SHP77 (cell line): ENCODE data around the gene CYYR1.

Experiments
- DNase-seq, 2 experiments: peaks; one replicate each; lab custom pipeline; 2025; lab: John Stamatoyannopoulos, UW

Gene CYYR1

DNA sequence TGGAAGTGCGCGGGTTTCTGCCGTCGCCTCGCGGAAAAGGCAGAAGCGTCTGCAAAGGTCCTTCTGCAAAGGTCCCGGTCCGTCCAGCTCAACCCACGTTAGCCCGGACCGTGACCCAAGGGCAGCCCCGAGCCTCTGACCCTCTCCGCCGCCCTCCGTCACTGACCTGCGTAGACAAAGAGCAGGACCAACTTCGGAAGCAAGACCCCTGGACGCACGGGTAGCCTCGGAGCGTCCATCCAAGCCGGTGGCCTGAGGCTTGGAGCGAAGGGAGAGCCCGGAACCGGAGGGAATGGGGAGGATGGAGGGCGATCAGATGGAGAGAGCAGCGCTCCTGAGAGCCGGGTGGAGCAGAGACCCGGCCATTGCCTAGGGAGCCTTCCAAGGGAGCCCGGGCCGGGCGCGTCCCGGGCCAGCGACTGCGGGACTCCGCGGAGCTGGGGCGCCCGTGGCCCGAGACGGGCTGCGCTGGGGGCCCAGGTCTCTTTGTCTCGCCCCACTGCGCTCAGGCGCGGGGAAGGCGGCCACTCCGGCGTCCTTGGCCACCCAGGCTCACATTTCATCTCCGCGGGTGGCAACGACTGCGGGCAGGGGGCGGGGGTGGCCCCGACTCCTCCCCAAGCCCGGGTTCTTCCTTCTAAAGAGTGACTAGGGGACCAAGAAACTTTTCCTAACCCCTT, at the start of gene CYYR1:
CYYR1 (minus strand) TSS at position 585 of the 680 bp plus-strand sequence; CDS start at position 239, 346 bp downstream.
- no peak for DNase-seq

- no peak for DNase-seq
These were observed 44.1 kb upstream of the CYYR1 start for GRCh38 chr21:26617176-26617575.

DNA sequence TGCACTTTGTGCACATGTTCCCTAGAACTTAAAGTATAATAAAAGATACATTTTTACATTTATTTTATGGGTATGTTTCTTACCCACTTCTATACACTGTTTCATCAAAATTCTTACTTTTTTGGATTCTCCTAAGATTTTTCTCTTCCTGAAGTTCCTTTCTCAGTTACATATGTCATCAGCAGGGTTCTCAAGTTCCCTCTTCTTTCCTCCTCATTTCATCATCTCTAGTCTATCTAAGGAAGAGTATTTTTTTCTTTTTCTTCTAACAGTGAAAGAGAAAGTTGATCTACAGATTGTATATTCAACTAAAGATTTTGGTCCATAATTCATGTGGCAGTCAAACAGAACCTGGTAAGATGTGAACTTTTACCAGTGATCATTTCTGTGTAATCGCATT, 41.2 kb upstream of the CYYR1 start:
- no peak for DNase-seq

DNA sequence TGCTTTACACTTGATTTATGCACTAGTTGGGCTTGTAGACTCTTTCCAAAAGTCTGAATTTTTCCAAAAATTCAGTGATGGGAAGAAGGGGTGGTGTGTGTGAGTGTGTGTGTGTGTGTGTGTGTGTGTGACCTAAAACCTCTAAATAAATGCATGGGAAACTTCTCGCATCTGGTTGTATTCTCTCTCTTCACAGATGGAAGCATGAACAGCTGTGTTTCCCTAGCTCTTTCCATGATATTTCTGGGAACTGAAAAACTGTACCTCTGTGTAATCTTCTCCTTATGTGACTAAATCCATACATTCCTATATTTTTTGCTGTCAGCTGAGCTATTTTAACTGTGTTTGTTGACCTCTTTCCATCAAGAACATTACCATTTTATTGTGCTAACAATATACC, 26.2 kb upstream of the CYYR1 start:
- DNase-seq, result no peak

- DNase-seq, result no peak
These were observed 24.9 kb upstream of the CYYR1 start for GRCh38 chr21:26597981-26598380.

- no peak for DNase-seq
These were observed 23.9 kb upstream of the CYYR1 start for GRCh38 chr21:26597031-26597430.

DNA sequence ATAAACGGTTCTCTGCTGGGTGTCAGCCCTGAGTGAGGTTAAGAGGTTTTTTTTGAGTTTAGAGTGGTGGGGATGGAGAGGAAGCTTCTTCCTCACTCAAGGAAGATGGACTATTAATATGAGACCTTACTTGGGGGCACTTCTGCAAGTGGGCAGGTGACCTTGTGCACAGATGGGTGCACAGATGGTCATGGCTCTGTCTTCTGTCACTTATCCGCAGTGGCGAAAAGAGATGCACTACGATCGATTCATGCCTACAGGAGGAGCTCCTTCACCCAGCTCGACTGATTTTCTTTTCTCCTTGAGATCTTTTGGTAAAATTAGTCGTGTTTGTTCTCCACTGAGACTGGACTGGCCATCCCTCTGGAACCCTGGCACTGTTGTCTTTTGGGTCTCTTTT, 22.9 kb upstream of the CYYR1 start:
- no peak for DNase-seq

DNA sequence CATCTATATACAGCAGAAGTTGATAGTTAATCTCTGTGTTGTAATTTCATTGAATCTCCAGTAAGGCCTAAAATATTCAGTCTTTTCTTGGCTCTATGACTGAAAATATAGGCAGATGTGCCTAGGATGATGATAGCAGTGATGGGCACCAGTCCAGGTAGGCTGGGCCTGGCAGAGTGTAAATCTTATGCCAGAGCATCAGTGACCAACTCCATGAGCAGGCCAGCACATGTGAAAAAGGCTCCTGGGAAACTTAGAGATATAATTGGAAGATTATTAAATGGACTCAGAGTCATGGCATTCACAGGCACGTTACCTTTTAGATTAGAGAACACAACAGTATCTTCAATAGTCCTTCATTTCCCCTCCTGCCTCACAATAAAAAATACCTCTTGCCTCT, 20.7 kb upstream of the CYYR1 start:
- no peak for DNase-seq

DNA sequence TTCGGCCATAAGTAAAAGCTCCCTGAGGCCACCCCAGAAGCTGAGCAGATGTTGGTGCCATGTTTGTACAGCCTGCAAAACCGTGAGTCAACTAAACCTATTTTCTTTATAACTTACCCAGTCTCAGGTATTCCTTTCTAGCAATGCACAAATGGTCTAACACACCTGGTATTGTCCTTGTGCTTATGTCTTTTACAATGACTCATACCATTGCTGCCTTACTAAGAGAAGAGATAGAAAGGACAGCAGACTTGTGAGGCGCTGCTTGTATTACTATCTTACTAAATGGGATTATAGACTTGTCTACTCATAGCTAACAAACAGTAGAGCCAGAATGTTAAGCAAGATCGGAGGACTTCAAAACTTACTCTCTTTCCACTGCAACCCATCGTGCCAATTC, 18.5 kb upstream of the CYYR1 start:
- no peak for DNase-seq

DNA sequence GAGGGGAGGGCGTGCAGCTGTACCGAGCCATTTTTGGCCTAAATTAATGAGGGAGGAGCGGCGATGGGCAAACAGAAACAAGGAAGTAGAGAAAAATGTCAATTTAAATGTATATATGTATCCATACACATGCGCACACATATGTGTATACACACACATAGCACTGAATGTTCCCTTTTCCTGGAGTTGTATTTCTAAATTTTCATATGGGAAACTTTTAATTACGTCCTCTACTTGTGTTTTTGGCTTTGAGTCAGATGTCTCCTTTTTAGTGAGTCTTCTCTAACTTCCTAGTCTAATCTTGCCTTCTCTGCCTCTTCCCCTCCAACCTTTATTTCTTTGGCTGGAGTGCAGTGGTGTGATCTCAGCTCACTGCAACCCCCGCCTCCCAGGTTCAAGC, 15.4 kb upstream of the CYYR1 start:
- DNase-seq, result no peak

GRCh38 chr21:26587736-26588201, 14.7 kb upstream of the CYYR1 start:
- no peak for DNase-seq

DNA sequence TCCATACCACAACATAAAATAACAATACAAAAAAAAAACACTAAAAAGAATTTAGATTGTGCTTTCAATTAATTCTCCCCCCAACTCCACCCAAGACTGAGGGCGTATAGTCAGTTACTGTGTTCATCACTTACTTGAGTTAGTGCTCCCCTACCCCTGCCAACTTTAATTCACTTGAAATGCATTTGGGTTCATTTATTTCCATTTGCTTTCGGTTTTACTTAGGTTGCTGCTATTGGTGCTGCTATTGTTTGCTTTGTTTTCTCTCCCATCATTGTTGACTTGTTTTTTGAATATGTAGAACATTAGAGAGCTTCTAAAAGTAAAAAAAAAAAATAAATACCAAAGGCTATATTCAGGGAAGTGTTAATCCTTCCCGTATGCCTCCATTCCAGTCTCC, 10.7 kb upstream of the CYYR1 start:
- no peak for DNase-seq

GRCh38 chr21:26581818-26582217, 8.7 kb upstream of the CYYR1 start:
- no peak for DNase-seq

DNA sequence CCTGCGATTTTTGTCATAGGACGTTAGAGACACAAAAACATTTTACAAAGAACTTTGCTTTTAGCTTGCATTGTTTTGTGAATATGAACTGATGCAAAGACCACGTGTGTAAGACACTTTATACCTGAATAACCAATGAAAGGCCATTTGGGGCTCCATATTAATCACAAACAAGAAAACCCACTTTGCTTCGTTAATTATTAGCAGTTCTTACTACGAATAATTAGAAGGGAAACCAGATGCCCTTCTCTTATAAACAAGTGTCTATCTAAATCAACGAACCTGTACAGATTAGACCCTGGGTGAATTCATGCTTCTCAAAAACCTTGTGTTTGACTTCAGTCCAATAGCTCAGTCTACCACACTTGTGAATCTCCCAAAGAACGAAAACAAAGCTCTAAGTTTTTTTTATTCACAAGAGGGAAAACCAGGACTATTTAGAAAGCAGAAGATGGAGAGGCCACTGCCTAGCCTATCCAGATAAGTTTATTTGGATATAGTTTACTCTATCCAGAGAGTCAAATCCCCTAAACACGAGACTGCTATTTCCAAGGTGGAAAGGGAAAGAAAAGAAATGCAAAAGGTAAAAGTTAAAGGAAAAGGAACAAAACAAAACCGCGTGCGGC, 897 bp downstream of the CYYR1 start:
- DNase-seq, result no peak

GRCh38 chr21:26570203-26570602, 2.9 kb downstream of the CYYR1 start:
- no peak for DNase-seq

- DNase-seq, result no peak
These were observed 7.5 kb downstream of the CYYR1 start for GRCh38 chr21:26565546-26565945.

DNA sequence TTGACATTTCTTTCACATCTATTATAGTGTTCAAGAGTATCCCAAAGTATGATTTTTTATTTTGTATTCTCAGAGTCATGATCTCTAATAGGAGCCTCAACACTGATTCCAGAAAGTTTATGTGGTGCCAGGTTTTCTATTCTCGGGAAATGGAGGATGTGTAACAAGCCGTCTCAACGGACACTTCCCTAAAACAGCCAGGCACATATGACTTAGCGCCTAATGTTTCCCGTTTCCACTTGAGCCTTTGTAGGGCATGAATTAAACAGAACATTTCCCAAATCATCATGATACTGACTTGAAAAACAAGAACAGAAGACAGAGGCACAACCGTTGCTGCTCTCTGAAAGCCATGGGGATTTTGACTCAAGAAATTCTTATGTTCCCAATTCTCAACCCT, 8.0 kb downstream of the CYYR1 start:
- DNase-seq, result no peak

DNA sequence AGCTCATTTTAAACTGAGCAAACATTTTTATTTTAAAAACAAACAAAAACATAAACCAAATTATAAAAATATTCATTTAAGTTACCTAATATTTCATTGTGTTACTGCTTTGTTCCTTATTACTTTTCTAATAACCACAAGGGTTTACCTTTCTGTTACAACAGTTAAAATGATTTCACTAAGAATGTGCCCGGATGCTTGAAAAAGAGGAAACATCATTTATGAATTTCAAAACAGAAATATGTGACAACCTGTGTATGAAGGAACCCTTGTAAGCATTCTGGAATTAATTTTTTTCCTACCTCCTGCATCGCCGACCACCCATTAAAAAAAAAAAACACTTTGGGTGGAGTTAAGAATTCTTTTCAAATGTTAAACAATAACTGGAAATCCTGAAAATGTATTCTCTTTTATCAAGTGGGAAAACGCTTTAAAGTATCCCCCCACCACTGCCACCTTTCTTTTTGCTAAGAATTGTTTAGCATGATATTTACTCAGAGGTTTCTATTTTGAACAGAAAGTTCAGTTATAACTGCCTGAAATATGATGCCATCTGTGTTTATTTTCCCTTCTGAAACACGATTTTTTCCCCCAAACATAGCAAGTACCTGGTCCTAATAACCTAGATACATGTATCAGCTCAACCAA, 9.1 kb downstream of the CYYR1 start:
- DNase-seq, result no peak

DNA sequence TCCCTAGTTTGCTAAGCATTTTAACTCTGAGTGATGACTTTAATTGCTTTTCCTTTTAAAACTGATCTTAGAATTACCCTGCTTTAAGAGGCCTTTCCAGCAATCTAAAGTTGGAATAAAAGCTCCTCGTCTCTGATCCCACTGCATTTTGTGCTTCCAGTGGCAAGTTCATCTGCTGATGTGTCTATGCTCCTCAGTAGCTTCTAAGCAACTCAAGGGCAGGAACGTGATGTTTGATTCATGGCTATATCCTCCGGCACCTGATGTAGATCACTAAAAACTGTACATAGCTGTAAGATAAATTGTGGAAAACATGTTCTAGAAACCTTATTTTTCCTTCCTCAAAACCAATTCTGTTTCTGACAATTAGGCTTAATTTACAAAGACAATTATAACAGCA, 12.5 kb downstream of the CYYR1 start:
- no peak for DNase-seq

DNA sequence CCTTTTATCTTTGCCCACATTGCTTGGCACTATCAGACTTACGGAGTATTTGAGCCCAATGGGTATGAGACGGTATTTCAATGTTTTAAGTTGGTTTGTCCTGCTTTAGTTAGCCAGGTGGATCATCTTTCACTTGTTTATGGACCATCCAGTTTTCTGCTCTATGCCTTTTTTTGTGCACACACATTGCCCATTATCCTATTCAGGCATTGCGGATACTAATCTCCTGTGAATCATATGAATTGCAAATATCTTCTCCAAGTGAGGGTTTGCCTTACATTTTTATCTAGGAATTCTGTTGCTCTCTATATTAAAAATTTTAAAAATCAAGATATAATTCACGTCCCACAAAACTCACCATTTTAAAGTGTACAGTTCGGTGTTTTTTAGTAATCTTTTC, 14.0 kb downstream of the CYYR1 start:
- DNase-seq, result no peak

GRCh38 chr21:26557106-26557505, 16.0 kb downstream of the CYYR1 start:
- DNase-seq, result no peak

- DNase-seq, result no peak
These were observed 17.4 kb downstream of the CYYR1 start for GRCh38 chr21:26555540-26556146.

DNA sequence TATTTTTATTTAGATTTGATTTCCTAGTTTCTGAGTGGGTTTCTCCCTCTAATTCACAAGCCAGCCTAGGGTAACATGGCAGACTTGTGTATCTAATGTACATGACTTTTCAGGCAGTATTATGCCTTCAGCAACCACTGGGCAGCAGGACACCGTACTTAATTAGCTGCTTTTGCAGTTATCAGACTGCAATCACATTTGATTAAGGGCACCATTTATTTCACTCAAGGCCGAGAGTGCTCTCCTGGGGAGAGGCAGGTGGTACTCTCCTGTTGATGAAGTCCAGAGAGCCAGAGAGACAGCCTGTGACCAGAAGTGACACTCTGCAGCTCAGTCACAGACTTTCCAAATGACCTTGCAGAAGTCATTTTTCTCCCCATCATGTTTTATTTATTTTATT, 18.7 kb downstream of the CYYR1 start:
- no peak for DNase-seq
